HG03457 (cell line): ENCODE data around the gene ERG.

ENCODE experiments used
- ATAC-seq: cut with Tn5 transposase; IDR thresholded peaks from one replicate; pipeline ENCODE4 v1.9.1; 2021; ENCODE audit warnings: moderate number of reproducible peaks; ENCODE audit not compliant: unreplicated experiment

ERG gene

DNA sequence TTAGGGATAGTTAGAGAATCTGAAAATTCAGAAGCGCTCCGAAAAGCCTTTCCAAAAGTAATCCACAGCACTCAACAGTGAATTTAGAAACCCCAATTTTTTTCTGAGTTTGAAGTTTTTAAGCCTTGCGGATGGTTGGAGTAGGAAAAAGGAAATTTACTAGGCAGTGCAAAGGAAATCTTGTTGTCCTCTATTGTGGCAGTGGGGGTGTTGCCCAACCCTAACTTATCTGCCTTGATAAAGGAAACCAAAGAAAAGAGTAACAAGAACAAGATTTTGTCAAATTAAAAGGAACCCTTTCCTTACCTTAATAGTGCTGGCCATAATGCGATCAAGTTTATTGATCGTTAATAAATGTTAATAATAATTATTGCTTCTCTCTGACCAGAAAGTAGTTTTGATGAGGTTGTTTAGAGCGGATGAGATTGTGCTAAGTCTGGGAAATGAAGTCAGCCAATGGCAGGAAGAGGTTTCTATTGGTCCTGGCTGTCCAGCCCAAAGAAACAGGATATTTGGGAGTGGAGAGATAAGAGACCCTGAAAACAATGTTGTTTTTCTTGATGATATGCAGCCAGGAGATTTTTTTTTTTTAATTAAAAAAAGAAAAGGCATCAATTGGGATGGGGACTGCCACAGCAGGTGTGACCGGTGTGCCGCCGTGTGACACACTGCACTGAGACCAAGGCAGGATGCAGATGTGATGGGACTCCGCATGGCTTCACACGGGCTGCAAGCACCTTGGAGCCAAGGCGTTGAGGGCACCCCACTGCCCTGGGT lies at the start of gene ERG:
TSS of gene ERG (minus strand) at position 421 of the 777 bp plus-strand sequence. CDS start at position 324, 97 bp downstream.
- ATAC-seq: no peak

DNA sequence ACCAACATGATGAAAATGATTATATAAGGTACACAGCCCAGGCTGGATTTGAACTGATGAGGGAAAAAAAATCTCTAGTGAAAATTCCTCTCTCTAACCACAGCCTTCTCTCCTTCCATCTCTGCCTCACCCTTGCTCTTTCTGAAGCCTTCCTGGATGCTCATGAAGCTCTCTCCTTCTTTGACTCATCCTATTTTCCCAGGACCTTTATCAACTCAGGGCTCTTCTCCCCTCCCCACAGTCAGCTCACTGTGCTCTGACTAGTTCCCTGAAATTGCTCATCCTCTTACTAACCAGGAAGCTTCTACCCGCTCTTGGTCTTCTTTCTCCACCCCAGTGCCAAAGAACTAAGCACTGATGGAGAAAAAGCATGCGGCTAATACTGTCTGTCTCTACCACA lies 46.4 kb upstream of the ERG start:
- ATAC-seq: no peak

DNA sequence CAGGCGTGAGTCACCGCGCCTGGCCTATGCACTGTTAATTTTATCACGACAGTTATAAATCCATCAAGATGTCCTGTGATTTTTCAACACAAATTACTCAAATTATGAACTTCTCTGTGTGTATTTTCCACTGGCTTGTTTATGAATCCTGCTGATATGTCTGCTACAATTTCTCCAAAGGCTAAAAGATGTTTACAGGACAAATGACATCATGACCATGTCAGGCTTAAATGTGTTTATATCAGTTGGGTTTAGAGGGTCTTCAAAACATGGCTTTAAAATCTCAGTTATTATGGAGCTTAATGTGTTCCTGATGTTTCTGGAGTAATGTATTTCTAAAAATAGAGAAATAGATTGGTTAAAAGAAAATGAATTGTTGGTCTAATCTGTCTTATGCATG lies 44.0 kb upstream of the ERG start:
- no peak for ATAC-seq

GRCh38 chr21:38538353-38538752 lies 40.1 kb upstream of the ERG start:
- no peak for ATAC-seq

DNA sequence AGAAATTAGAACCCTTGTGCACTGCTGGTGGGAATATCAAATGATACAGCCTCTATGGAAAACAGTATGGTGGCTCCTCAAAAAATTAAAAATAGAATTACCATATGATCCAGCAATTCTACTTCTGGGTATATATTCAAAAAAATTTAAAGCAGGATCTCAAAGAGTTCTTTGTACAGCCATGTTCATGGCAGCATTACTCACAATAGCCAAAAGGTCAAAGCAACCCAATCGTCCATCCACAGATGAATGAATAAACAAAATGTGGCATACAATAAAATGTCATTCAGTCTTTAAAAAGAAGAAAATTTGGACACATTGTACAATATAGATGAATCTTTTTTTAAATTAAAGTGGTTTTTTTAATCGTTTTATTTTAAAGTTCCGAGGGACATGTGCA lies 36.3 kb upstream of the ERG start:
- no peak for ATAC-seq

- no peak for ATAC-seq
Measured at GRCh38 chr21:38533887-38534286, 35.6 kb upstream of the ERG start.

- ATAC-seq: no peak
Measured at GRCh38 chr21:38531591-38531990, 33.3 kb upstream of the ERG start.

GRCh38 chr21:38531039-38531541 lies 32.8 kb upstream of the ERG start:
- no peak for ATAC-seq

DNA sequence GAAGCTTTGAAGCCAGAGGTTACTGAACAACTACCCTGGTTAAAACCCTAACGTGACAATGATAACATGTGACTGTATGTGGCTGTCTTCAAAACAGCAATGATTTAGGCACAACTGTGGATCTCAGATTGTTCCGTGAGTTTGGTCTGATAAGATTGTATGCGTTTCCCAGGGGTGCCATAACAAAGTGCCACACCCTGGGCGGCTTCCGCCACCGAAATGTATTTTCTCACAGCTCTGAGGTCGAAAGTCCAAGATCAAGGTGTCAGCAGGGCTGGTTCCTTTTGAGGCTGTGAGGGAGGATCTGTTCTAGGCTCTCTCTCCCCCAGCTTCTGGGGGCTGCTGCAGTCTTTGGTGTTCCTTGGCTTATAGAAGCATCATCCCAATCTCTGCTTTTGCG lies 29.5 kb upstream of the ERG start:
- ATAC-seq: no peak

- ATAC-seq: no peak
Measured at GRCh38 chr21:38525454-38525853, 27.2 kb upstream of the ERG start.

DNA sequence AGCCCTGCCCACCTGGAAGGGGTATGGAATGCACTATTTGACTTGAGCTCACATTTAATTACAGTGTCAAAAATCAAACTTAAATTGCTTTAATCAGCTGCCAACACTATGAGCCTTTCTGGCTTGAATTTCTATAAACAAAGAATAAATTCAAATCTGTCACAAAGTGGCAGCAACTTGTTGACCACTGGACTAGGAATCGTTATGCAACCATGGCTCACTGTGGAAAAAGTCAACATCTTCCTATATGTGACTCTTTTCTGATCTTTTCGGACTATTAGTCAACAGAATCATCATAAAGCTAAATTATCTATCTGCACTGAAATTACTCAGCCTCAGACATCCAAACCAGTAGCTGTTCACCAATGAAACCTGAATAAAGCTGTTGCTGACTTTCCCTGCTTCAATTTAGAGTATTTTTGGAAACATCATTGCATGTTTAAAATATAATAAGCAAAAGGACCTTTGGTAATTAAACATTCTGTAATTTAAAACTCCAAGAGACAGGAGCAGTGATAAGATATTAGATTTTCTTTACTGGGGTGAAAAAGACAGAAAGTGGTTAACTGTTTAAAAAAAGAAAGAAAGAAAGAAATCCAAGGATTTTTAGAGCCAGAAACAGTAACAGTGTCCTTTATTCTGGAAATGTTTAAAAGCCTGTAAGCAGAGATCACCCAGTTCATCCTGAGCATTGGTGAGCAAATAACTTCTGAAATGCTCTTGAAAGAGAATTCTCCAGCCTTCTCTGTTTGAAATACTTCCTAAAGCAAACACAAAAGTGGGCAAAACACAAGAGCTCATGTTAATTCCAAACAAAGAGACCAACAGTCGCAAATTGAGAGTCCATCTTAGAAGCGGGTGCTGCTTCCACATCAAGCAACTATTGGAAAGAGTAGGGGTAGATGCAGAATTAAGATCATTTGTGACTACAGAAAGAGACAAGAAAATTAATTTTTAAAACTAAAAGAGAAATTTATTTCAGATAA lies 26.2 kb upstream of the ERG start:
- ATAC-seq: no peak

GRCh38 chr21:38520511-38520910 lies 22.2 kb upstream of the ERG start:
- ATAC-seq: no peak

DNA sequence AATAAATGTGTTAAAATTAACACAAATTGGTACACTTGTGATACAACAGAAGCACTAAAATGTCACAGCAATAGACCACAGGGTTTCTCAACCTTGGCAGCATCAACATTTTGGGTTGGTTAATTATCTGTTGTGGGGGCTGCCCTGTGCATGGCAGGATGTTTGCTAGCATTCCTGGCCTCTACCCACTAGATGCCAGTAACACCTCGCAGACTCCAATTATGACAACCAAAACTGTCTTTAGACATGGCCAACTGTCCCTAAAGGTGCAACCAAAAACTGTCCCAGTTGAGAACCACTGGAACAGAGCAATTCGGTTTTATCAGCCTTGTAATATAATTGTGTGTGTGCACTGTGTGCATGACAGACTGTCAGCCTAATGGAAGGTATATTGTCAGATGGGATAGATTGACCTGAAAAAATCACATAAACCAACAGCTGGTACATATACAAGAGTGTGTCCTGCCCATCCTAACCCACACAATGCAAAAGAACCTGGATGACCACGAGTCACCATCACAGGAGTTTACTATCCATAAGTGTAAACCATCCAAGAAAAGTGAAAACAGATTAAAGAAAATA lies 13.5 kb upstream of the ERG start:
- no peak for ATAC-seq

DNA sequence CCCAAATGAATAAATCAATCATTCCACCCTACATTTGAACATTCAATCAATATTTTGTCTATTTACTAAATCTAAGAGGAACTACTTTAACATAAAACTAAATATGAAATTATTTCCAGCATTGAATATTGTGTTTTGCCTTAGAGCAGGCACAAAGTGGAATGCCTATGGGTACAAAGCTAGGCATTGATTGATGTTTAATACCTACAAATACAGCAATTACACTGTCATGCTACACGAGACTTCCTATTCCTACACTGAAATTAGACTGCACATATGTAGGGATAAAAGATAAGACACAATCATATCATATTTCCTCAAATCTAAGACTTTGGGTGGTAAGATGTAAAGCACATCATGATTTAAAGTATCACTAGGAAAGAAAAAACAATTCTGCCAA lies 12.9 kb upstream of the ERG start:
- no peak for ATAC-seq

- ATAC-seq: no peak
Measured at GRCh38 chr21:38507374-38507942, 9.2 kb upstream of the ERG start.

GRCh38 chr21:38506661-38507281 lies 8.5 kb upstream of the ERG start:
- ATAC-seq: no peak

- no peak for ATAC-seq
Measured at GRCh38 chr21:38505654-38506523, 7.6 kb upstream of the ERG start.

GRCh38 chr21:38504066-38504465 lies 5.8 kb upstream of the ERG start:
- no peak for ATAC-seq

GRCh38 chr21:38503583-38503982 lies 5.3 kb upstream of the ERG start:
- no peak for ATAC-seq

DNA sequence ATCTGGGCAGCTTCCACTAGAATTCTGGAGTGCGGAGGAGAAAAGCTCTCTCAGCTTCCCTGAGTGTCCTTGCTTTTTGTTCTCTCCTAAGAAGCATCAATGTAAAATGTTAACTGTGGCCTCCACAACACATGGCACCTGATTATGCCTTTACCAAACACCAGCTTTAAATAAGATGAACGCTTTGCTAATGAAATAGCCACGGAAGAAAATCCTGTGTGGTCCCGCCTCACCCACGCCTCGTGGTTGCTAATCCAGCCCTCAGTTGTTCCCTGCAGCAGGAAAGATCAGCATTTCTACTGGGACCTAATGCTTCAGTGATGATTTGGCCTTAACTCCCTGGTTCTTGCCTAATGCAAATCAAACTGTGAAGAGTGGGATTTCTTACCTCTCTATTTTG lies 1.8 kb upstream of the ERG start:
- no peak for ATAC-seq
